AG09319 (cell line): Measurements from ENCODE around the gene BCAN.

Experiments
- DNase-seq: peaks from one replicate; pipeline ENCODE4 v3.0.0-alpha.2; 2010; ENCODE audit warnings: low read depth; ENCODE audit errors: extremely low read depth
- CTCF ChIP-seq: IDR thresholded peaks from 2 replicates; pipeline ENCODE4 v1.5.1; 2011; ENCODE audit warnings: low read depth, mild to moderate bottlenecking, inconsistent platforms, low read length, moderate library complexity

BCAN gene

GRCh38 chr1:156641761-156642264, at the start of gene BCAN:
BCAN (plus strand) TSS chr1:156642117; CDS start chr1:156646055, 3,938 bp downstream.
- DNase-seq, result no peak
- no peak for TF ChIP-seq CTCF

- TF ChIP-seq CTCF, result no peak
- DNase-seq, result no peak
Measured at GRCh38 chr1:156592158-156592909, 49.6 kb upstream of the BCAN start.

GRCh38 chr1:156592910-156593660, 48.8 kb upstream of the BCAN start:
- no peak for TF ChIP-seq CTCF
- no peak for DNase-seq

GRCh38 chr1:156593661-156593989, 48.3 kb upstream of the BCAN start:
- DNase-seq, result no peak
- no peak for TF ChIP-seq CTCF

- no peak for TF ChIP-seq CTCF
Measured at GRCh38 chr1:156594190-156594589, 47.7 kb upstream of the BCAN start.

GRCh38 chr1:156595016-156595415, 46.9 kb upstream of the BCAN start:
- no peak for TF ChIP-seq CTCF
- no peak for DNase-seq

More at GRCh38 chr1:156594190-156594589, 47.7 kb upstream of the BCAN start:
- DNase-seq, result no peak

- no peak for DNase-seq
- TF ChIP-seq CTCF, result no peak
Measured at GRCh38 chr1:156596426-156596825, 45.5 kb upstream of the BCAN start.
